ENCODE measurements around the gene UGGT1.

UGGT1 gene

GRCh38 chr2:128057334-128057733, 33.7 kb upstream of the UGGT1 start:
- no peak for TF ChIP-seq CTCF (IDR thresholded peaks at IDR 0.05; ENCODE audit: insufficient read depth, low read depth, low read length, missing control alignments)
- DNase-seq (ENCODE audit: low read depth): no peak
- no peak overlapping the region for H3K4me3 ChIP-seq (ENCODE audit: low read depth, low read length)

GRCh38 chr2:128058114-128058513, 32.9 kb upstream of the UGGT1 start:
- no peak for TF ChIP-seq CTCF (IDR thresholded peaks at IDR 0.05; ENCODE audit: insufficient read depth, low read depth, low read length, missing control alignments)
- H3K4me3 ChIP-seq (ENCODE audit: low read depth, low read length): no peak overlapping the region
- DNase-seq (ENCODE audit: low read depth): no peak

- H3K4me3 ChIP-seq (ENCODE audit: low read depth, low read length): no peak overlapping the region
- DNase-seq (ENCODE audit: low read depth): no peak
- TF ChIP-seq CTCF (IDR thresholded peaks at IDR 0.05; ENCODE audit: insufficient read depth, low read depth, low read length, missing control alignments): no peak
Measured at GRCh38 chr2:128062571-128062970, 28.4 kb upstream of the UGGT1 start.

GRCh38 chr2:128064353-128064752, 26.6 kb upstream of the UGGT1 start:
- no peak for TF ChIP-seq CTCF (IDR thresholded peaks at IDR 0.05; ENCODE audit: insufficient read depth, low read depth, low read length, missing control alignments)
- no peak overlapping the region for H3K4me3 ChIP-seq (ENCODE audit: low read depth, low read length)
- no peak for DNase-seq (ENCODE audit: low read depth)

- no peak for TF ChIP-seq CTCF (IDR thresholded peaks at IDR 0.05; ENCODE audit: insufficient read depth, low read depth, low read length, missing control alignments)
- no peak for DNase-seq (ENCODE audit: low read depth)
- H3K4me3 ChIP-seq (ENCODE audit: low read depth, low read length): no peak overlapping the region
Measured at GRCh38 chr2:128069769-128070168, 21.2 kb upstream of the UGGT1 start.

GRCh38 chr2:128073278-128073677, 17.7 kb upstream of the UGGT1 start:
- H3K4me3 ChIP-seq (ENCODE audit: low read depth, low read length): no peak overlapping the region
- no peak for TF ChIP-seq CTCF (IDR thresholded peaks at IDR 0.05; ENCODE audit: insufficient read depth, low read depth, low read length, missing control alignments)
- no peak for DNase-seq (ENCODE audit: low read depth)

GRCh38 chr2:128076461-128077106, 14.4 kb upstream of the UGGT1 start:
- TF ChIP-seq CTCF (IDR thresholded peaks at IDR 0.05; ENCODE audit: insufficient read depth, low read depth, low read length, missing control alignments): no peak
- no peak for DNase-seq (ENCODE audit: low read depth)
- no peak overlapping the region for H3K4me3 ChIP-seq (ENCODE audit: low read depth, low read length)

Data from GM12865 (cell line).